Bone marrow (tissue), 2 donors: Measurements from ENCODE around the gene MS4A15.
"Not testable (repeated sequence)": the region's sequence is repeated elsewhere in the genome, so short reads cannot be mapped to it uniquely, and the experiment has no call there.

ENCODE experiments used
- DNase-seq, 2 donors: peaks; one replicate each; lab custom pipeline; 2025; lab: John Stamatoyannopoulos, UW

The MS4A15 gene

DNA sequence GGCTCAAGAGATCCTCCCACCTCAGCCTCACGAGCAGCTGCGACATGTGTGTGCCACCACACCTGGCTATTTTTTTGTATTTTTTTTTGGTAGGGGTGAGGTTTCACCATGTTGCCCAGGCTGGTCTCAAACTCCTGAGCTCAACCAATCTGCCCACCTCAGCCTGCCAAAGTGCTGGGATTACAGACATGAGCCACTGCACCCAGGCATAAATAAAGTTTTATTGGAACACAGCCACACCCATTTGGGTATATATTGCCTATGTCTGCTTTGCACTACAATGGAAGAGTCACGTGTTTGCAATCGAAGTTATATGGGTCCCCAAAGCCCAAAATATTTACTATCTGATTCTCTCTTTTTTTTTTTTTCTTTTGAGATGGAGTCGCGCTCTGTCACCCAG is 1.8 kb upstream of the MS4A15 start:
- DNase-seq = no peak

DNA sequence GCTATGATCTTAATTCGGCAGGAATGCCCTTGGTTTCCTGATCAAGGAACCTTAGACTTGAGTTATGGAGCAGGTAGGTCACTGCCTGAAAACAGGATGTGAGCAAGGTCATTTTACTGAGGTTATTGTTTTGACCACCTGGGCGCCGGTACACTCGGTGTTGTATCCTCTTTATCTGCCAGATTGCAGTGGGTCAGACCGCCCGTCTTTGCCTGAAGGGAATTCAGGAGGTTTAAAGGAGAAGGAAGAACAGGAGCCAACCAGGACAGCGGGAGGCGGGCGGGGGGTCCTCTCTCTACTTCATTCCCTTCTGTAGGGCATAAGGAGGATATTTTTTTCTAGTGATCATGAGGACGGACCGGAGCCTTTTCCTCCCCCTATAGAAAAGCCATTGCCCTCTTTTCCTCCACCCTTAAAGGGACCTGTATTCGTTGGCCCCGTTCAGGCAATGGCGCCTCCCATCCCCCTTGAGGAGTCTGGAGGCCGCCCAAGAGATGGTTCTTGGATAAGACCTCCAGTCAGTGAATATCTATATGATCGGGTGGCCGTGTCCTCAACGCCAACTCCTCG is 649 bp downstream of the MS4A15 start:
- DNase-seq = no peak

DNA sequence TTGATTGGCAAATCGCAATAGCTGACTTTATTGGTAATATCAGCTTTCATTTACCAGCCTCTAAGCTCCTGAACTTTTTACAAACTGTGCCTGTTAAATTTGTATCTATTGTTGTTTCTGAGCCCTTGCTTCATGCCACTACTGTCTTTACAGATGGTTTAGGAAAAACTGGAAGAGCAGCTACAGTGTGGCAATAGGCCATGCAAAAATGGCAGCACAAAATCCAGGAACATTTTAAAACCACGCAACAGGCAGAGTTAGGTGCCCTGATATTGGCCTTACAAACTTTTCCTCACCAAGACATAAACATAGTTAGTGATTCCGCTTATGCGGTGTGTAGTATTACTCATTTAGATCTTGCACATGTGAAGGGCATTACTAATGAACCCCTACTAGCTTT is 2.0 kb downstream of the MS4A15 start:
- DNase-seq = not testable (repeated sequence)

DNA sequence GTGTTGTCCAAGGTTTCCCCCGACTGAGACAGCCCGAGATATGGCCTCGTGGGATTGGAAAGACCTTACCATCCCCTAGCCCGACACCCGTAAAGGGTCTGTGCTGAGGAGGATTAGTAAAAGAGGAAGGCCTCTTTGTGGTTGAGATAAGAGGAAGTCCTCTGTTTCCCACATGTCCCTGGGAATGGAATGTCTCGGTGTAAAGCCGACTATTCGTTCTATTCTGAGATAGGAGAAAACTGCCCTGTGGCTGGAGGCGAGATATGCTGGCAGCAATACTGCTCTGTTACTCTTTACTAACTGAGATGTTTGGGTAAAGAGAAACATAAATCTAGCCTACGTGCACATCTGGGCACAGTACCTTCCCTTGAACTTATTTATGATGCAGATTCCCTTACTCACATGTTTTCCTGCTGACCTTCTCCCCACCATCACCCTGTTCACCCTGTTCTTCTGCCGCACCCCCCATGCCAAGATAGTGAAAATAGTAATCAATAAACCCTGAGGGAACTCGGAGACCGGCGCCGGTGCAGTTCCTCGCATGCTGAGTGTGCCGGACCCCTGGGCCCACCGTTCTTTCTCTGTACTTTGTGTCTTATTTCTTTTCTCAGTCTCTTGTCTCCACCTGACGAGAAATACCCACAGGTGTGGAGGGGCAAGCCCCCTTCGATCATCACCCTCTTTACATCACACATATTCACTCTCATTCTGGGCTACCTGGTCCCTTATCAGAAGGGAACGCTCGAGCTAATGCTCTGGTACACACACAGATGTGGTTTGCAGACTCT is 3.0 kb downstream of the MS4A15 start:
- DNase-seq = peak in 1 of 2 donors; percentile 14

DNA sequence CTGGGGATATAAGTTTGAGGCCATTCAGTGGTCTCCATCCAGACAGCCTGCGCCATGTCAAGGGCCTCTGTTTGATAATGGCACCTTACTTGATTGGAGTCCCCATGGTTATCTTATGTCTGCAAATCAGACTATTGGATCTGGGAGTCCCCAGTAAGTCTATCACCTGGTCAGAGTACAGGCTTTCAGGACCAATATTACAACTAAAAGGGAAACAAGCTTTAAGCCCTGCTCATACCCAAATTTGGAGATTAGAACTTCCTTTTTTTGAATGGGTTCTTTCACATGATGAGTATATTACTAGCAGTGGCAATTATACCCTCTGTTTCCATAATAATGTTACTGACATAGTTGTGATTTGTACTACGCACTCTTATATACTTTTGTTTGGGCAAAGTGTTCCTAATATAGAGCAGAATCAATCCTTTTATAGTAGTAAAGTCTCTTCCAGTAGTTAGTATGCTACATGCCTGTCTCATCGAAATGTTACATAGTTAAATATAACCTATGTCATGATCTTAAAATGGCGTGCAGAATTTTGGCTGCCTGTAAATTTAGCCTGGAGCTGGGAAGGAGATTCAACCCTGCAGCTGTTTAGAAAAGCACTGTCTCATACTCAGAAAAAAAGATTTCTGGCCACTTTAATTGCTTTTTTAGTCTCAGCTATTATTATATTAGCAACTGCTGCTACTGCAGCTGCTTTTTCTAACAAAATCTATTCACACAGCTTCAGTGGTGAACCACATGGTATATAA is 4.9 kb downstream of the MS4A15 start:
- DNase-seq = no peak

DNA sequence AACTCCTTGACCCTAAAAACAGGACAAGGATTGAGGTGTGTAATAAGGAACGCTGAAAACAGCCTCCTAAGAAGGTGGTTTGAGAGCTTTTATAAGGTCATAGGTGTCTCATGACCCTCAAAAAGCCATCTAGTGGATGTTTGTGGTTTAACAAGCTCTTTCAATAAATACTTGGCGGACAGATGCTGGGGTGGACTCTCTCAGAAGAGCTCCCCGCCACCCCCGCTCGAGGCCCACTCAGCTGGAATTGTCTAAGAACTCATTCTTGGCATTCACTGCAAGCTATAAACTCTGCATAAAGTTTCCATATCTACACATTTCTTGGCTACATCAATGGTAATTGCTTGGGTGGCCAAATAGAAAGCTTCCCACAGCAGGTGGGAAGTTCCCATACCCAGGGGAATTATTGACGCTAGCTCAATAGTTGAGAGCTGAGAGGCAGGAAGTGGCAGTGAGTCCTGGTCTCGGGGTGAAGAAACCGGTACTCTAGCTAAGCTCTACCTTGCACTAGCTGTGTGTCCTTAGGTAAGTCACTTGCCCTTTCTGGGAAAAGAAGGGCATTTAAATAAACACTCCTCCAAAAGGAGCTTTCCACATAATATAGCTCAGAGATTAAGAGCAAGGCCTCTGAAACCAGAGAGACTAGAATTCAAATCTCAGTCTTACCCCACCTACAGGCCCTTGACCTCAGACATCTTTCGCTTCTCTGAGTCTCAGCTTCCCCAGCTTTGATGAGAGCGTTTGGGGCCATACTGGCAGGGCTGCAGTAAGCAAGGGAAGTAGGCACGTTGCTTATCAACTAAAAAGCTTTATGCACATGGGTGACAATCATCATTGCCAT is 6.4 kb downstream of the MS4A15 start:
- DNase-seq = no peak

DNA sequence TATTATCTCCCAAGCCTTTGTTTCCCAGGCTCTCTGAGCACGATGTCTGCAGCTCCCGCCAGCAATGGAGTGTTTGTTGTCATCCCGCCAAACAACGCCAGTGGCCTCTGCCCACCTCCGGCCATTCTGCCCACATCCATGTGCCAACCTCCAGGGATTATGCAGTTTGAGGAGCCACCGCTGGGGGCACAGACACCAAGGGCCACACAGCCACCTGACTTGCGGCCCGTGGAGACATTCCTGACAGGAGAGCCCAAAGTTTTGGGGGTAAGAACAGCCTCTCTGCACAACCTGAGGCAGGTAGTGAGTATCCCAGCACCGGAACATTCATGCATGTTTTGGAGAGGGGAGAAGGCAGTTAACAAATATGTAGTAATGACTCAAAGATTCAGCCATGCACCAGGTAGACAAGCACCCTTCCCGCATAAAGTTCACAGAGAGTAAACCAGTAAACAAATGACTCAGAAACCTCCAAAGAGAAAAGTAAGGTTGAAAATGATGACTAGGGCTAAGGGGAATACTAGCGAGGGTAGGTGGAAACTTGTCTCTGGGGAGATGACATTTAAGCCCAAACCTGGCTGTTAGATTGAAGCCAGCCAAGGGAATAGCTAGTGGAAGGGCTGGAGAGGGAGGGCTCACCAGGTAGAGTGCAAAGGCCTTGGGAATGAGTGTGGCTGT is 7.2 kb downstream of the MS4A15 start:
- DNase-seq = no peak

DNA sequence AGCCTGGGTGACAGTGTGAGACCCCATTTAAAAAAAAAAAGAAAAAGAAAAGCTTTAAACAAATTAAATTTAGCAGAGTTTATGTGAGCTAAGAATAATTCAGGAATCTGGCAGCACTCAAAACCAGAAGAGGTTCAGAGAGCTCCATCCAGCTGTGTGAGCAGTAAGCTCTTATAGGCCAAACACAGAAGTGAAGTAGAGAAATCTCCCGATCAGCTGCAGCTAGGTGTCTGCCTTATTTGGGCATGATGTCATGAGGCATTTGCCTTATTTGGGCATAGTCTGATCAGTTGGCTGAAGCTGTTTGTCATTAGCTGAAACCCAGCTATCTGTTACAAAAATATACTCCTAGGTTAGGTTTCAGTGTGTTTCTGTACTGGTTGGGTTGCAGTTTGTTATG is 8.2 kb downstream of the MS4A15 start:
- no peak for DNase-seq

DNA sequence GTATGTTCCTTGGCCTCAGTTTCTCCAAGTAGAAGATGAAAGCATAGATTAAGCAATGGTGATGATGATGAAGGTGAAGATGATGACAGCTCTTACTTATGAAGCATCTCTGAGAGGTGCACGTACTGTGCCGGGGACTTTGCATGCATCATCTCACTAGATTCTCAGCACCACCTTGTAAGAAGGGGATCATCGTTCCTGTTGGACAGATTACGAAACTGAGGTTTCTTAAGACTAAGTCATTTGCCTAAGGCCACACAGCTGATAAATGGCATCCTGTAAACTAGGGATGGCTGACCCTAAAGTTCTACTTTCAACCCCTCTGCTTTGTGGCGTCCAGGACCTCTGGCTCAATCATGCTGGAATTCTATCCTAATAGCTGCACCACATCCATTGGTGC is 8.7 kb downstream of the MS4A15 start:
- no peak for DNase-seq

DNA sequence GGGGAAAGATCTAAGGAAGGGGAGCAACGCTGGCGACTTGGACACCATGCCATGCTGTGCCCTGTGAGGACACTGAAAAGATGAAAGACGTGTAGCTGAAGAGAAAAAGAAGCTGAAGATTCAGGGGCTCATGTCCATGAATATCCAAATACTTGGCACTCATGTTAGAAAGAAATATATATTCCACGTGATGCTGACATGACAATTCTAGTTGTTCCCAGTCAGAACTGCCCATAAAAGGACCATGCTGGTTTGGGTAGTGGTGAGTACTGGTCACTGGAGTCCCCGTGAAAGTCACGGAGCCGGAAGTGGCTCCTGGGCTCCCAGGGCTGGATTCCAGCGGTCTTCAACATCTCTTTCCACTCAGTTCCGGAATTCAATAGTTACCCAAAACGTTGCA is 9.9 kb downstream of the MS4A15 start:
- DNase-seq = no peak

DNA sequence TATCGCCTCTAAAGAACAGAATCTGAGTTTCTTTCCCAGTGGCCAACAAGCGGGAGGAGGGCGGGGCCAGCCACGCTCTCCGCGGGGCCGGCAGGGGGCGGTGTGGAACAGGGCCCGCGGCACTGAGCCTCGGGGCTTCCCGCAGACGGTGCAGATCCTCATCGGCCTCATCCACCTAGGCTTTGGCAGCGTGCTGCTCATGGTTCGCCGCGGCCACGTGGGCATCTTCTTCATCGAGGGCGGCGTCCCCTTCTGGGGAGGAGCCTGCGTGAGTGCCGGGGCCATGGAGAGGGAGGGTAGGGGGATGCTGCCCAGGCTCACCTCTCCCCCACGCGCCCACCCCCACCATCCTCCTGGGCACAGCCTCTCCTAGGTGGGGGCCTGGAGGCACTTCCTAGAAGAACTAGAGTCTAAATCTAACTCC is 10.7 kb downstream of the MS4A15 start:
- DNase-seq = no peak

DNA sequence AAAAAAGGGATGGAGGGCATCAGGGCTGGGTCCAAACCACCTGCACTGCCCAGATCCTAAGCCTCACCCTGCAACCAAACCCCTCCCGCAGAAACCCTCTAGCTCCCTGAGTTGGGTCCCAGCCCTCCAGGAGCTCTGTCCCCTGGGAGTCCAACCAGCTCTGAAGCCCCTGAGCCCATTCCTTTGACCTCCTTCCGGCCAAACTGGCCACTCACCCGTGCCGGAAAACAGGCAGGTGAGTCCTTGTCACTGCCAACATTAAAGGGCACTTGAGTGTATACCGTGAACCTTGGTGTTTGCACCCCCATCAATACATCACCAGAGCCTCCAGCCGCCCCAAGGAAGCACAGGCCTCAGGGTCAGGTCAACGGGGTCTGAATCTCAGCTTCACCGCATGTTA is 11.5 kb downstream of the MS4A15 start:
- DNase-seq = no peak

DNA sequence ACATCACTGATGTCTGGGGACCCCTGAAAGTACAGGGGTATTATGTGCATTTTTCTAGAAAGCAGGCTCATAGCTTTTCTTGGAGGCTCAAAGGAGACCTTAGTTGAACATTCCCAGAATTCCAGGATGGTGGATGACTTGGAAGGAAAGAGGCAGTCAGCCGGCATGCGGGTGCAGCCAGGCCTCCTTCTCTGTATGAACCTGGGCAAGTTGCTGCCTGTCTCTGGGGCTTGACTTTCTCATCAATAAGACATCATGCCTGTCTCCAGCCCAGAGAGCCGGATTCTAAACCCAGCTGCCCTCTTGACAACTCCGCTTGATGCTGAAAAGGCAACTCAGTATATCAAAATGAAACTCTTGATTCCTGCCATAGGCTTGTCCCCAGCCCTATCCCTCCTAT is 12.6 kb downstream of the MS4A15 start:
- no peak for DNase-seq

DNA sequence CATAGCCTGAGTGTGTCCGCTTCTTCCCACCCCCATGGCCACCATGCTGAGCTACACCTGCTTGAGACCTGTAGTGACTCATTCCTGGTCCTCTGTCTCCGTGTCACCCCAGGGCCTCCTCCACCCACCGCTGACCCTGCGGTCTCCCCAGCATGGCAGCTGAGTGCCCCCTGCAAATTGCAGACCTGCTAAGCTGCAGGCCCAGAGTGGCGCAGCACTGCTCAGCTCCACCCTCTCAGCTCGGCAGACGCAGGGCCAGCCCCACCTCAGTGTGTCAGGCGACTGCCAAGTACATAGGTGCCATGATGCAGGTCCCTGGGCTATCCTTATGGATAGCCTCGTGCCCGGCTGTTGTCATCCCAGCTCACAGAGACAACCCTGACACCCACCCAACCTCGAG is 13.1 kb downstream of the MS4A15 start:
- no peak for DNase-seq

DNA sequence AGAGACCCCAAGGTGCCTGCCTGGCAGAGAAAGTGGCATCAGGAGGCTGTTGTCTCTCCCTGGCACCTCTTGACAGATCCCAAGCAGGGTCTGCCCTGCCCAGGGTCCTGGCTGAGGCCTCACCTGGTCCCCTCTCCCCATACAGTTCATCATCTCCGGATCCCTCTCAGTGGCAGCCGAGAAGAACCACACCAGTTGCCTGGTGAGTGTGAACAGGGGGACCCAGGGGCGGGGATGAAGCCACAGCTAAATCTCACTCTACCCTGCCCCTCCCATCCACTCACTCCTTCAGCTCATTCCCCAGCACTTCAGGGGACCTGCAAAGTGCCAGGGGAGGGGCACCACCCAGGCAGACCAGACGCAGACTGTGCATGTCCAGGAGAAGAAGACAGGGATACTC is 14.5 kb downstream of the MS4A15 start:
- no peak for DNase-seq

DNA sequence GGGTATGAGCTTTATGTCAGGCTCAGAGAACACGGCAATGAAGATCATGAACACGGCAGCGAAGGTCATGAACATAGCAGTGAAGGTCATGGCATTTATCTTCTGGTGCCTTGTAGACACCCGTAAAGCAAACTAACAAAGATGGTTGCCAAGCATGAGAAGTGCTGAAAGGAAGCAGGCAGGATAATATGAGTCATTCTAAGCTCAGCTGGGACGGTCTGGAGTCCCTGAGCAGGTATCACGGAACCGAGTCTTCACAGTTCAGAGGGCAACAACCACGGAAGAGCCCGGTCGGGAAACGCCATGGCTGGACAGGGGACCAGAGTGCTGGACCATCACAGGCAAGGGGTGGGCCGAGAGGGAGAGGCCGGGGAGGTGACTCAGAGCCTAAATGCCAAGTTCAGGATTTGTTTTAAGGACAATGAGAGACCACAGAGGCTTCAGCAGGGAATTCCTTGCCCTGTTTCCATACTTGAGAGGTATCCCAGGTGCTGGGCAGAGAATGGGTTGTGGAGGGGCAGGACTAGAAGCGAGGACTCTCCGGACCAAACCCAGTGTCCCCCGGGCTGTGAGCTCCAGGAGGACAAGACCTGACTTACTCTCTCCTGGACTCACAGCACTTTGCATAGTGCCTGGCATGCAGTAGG is 15.3 kb downstream of the MS4A15 start:
- no peak for DNase-seq

DNA sequence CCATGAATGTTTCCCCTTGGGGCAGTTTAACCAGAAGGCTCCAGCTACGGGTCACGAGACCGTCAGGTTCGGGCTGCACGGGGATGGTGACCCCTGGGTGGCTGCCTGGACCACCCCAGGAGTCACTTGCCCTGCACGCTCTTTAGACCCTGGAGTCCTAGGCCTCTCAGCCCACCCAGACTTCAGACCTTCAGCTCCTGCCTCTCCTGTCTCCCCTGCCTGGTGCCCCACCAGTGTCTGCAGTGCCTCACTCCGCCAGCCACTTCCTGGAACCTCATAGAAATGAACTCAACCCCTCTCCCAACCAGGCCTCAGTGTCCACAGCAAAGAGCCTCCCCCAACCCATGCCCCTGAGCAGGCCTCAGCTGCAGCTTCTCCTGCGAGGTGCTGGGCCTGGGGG is 16.0 kb downstream of the MS4A15 start:
- DNase-seq = no peak

DNA sequence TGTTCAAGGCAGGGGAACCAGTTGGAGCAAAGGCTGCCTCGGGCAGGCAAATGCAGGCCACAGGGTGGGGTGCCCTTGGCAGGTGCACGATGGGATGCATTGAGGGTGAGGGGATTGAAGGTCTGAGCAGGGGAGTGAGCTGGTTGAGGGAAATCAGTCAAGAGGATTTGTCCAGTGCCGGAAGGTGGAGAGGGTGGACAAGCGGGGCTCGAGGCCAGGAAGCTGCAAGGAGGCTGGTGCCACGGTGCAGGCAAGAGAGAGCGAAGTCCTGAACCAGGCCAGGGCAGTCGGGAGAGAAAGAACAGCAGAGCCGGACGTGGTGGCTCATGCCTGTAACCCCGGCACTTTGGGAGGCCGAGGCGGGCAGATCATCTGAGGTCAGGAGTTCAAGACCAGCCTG is 18.1 kb downstream of the MS4A15 start:
- DNase-seq = no peak

DNA sequence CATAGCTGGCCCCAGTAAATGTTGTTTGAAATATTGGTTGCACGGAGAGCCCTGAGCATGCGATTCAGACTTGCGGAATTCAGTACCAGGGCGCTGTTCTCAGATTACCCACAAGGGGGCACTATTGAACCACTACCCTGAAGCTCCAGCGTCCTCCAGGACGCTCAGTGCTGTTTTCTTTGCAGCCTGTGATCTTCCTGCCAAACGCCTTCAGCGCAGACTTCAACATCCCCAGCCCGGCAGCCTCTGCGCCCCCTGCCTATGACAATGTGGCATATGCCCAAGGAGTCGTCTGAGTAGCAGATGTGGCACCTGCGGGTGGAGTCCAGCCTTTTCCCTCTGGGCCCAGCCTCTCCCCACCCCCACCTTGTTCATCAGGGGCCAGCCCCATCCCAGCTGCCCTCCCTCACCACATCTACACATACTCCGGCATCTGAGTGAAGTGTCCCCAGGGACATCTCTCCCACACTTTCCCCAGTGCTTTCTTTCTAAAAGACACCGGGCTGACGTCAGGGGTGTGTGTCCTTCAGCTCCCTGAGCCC is 18.8 kb downstream of the MS4A15 start:
- peak; percentile 30 to 93 for DNase-seq

DNA sequence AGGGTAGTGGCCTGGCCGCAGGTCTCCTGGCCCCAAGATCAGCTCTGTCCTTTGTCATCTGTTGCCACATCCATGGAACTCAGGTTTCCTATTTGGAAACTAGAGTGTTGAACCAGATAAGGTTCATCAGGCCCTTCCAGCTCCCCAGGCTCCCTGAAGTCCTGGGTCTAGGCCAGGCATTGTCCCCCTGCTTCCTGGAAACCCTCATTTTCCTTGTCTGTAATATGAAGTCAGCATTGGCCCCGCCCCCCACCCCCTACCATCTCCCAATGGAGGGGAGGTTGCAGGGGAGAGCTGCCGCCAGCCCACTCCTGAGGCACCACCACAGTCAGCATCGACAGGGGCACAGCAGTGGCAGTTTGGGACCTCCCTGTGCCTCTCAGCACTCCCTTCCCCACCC is 19.5 kb downstream of the MS4A15 start:
- DNase-seq = no peak

DNA sequence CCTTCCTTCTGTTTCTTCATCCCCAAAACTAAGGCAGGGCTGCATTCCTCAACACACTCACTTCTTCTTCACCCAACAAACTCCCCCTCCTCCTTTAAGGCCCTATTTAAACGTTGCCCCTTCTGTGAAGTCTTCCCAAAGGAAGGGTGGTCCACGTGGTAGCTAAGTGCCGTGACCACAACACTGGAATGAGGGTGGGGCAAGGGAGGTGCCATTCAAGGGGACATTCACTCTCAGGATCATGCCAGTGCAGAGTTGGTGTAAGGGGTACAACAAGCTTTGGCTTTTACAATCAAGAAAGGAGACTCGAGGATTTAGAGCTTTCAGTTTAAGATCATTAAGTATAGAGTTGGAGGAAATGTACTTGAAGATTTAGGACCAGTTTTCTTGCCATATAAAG is 20.4 kb downstream of the MS4A15 start:
- DNase-seq = no peak
